DMS114 treated with DMSO at 0.1 percent for 48 hours (cell line): ENCODE results near the gene FNDC3A.

Source experiments
- DNase-seq: peaks from one replicate; lab custom pipeline; 2025; ENCODE audit not compliant: unreplicated experiment; lab: John Stamatoyannopoulos, UW

Gene FNDC3A

DNA sequence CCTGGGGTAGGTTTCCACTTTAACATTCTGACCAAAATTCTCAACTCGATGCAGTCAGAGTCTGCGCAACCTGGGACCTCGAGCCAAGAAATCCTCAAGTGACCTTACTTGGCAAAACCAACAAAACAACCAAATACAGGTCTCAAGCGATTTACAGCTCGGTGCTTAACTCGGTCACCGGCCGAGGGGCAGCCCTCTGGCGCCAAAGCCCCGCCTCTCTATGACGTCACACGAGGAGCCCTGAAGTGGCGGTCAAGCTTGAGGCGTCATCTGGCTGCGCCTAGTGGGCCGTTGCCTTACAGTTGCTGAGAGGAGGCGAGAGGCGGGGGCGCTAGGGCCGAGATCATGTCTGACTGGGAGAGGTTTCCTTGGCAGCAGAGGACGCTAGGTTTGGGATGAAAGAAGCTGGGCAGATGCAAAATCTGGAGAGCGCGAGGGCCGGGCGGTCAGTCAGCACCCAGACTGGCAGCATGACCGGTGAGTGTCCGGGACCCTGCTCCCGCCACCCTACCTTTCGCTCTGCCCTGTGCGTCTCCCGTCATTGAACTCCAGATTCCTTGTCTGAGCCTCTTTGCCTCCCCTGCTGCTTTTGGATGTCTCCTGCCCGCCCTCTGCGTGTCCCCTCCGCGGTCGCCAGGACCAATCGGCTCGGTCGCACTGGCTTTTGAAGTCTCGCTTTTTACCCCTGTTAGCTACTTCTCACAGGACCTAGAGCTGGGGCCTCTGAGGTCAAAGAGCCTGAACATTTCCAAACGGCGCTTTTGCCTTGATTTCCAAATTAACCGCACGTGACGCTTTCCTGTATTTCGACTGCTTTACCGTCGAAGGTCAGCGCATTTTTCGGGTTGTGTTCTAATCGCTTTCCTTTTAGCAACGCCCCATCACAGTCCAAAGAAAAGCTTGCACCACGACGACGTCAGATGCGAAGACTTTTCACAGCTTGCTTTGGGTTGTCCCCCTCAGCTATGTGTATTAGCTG, 272.2 kb downstream of the FNDC3A start, which contains the start of gene CDADC1:
Gene CDADC1 (plus strand): TSS at position 283 of the 979 bp plus-strand sequence. CDS start 113 bp downstream, at position 396.
- DNase-seq, result peak; percentile 65

- peak; percentile 20 for DNase-seq
Measured at GRCh38 chr13:49248622-49249002, 272.9 kb downstream of the FNDC3A start.

- no peak for DNase-seq
Measured at GRCh38 chr13:49251326-49251725, 275.6 kb downstream of the FNDC3A start.

GRCh38 chr13:49253310-49253709, 277.6 kb downstream of the FNDC3A start:
- DNase-seq, result no peak

GRCh38 chr13:49254007-49254406, 278.3 kb downstream of the FNDC3A start:
- no peak for DNase-seq

GRCh38 chr13:49256841-49257240, 281.1 kb downstream of the FNDC3A start:
- no peak for DNase-seq

- no peak for DNase-seq
Measured at GRCh38 chr13:49258089-49258796, 282.5 kb downstream of the FNDC3A start.
